8988T (cell line): Measurements from ENCODE around the gene MAN1C1.

Experiments
- DNase-seq: peaks from one replicate; pipeline ENCODE4 v3.0.0; 2011

MAN1C1 gene

DNA sequence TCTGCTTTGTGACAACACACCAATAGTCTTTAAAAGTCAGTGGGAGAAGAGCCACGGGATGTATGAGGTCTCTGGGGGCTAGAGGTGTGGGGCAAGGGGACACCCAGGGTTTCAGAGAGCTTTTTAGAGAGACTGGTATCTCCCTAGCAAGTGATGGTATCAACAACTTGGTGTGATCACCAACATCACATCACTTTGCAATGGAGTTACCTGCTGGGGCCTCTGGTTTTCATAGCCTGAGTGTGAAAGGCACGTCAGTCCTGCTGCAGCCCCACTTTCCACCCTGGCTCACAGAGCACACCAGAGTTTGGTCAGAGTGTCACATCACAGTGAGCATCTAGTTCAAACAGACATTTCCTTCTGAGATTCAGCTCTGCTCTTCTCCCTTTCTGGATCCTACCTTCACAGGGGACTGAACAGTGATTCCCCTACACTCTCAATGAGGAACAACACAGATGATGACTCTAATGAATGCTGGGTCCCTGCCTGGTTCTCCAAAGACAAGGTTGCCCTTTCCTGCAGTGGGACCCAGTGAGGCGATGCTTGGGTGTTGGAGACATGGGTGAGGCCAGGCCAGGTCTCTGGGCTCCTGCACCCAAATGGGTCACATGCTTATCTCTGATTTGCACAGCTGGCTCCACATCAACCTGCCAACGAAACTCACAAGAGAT is 2.0 kb upstream of the MAN1C1 start:
- no peak for DNase-seq

DNA sequence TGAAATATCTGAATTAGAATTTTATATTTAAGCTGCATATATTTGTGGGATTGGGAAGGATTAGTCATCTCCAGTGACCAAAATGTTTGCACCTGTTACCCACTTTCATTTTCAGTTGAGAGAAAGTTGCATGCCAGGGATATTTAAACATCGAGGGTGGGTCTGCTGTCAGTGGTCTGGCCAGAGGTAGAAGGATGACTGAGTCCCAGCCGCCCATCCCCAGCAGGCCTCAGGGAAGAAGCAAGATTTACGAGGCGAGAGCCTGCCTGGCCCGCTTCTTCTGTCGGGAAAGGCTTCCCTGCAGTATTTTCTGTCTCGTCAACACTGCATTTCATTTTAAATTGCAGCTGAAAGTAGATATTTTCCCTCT is 1.4 kb upstream of the MAN1C1 start:
- no peak for DNase-seq

DNA sequence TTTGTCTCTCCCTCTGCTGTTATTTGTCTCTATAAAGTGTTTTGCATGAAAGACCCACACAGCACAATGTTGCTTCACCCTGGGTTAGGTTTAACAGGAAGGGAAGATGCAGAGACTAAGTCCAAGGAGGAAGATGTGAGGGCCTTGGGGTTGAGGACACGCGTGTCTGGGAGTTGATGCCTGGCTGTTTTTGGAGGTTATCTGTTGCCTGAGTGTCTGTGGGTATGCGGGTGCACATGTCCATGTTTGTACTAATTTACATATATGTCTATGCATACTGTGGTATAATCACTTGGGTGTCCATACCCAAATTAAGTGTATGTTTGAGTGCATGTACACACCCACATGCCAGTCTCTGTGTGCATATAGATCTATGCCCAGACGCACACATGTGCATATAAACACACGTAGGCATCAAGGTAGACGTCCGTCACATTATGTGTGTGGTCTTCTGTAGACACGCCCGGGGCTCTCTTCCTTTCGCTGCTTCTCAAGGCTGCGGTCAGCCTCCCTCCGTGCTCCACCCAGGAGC is 962 bp upstream of the MAN1C1 start:
- DNase-seq, result no peak

DNA sequence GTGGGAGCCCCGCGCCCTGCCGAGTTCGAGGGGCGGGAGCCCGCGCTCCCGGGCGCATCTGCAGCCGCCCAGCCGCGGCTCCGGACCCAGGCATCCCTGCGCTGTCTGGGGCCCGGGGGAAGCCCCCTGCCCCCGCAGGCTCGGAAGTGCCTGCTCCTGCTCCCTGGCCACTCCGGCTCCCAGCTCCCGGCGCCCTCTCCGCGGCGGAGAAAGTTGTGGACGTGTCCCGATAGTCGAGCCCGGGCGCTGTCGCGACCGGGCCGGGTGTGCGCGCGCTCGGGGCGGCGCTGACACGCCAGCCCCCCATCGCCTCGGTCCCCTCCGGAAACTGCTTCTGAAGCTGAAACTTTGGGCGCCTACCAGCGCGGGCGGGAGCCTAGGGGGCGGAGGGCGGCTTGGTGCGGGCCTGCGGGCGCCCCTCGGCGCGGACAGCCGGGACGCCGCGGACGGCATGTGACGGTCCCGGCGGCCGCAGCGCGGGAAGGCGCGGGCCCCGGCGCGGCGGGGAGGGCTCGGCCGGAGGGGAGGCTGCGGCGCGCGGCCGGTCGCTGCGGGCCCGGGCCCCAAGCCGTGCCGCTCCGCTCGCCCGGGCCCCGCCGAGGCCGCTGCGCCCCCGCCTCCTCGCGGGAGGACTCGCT is 515 bp downstream of the MAN1C1 start:
- peak; percentile 40 for DNase-seq

DNA sequence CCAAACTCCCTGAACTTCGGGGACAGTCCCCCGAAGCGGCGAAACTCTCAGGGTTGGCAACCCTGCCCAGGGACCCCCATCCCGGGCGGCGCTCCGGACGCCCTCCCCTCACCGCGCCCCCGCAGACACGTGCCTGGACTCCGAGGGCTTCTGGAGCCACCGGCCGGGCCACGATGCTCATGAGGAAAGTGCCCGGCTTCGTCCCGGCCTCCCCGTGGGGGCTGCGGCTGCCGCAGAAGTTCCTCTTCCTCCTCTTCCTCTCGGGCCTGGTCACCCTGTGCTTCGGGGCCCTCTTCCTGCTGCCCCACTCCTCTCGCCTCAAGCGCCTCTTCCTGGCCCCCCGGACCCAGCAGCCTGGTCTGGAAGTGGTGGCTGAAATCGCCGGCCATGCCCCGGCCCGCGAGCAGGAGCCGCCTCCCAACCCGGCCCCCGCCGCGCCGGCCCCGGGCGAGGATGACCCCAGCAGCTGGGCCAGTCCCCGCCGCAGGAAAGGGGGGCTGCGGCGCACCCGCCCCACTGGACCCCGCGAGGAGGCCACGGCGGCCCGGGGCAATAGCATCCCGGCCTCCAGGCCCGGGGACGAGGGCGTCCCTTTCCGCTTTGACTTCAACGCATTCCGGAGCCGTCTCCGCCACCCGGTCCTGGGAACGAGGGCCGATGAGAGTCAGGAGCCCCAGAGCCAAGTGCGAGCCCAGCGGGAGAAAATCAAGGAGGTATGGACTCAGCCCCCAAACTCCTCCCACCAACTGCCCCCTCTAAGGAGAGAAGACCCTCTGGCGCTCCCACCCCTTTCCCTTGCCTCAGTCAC is 1.2 kb downstream of the MAN1C1 start:
- DNase-seq, result no peak

DNA sequence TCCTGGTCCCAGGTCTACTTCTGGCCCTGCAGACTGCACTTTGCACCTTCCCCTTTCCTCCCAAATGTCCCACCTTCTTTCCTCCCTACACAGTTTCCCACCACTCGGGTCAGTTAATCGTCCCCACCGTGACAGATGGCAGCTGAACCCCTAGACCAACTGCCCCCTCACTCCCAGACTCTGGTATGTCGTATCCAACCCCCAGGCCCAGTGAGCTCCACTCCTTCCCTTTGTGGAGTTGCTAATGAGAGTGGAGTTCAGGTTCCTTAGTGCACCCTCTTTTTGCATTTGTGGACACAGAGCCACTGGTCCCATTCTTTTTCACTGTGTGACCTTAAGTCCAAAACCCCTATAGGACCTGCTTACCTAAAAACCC is 1.8 kb downstream of the MAN1C1 start:
- no peak for DNase-seq

DNA sequence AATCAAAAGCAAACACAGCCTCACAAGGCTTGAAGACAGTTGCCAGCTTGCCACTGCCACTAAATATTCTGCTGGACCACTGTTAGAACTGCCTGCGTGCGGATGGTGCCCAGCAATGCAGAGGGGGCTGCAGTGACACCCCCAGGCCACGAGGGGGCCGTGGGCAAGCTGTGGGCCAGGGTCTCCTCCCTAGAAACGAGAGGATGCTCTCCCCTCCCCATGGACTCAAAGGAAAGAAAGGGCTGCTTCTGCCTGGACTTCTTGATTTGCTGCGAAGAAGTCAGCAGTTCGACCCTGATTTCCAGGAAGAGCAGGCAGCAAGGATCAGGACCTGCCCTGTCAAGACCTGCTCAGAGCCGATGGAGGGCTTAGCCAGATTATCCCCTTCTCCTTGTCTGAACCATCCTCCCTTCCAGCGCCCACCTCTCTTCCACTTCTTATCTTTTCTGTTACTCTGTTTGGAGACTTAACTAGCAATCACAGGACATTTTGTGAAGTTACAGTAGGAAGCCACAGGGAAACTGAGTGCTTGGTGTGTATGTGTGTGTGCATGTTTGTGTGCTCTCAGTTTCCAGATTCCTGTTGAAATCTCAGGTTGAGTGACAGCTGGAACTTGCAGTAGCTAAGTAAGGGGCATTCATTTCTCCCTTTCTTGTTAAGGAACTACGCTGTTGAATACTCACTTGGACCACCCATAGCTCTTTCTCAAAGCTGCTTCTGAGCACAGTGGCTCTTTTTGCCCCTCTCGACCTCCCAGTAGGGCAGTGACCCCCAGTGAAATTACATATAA is 2.7 kb downstream of the MAN1C1 start:
- DNase-seq, result peak; percentile 43

DNA sequence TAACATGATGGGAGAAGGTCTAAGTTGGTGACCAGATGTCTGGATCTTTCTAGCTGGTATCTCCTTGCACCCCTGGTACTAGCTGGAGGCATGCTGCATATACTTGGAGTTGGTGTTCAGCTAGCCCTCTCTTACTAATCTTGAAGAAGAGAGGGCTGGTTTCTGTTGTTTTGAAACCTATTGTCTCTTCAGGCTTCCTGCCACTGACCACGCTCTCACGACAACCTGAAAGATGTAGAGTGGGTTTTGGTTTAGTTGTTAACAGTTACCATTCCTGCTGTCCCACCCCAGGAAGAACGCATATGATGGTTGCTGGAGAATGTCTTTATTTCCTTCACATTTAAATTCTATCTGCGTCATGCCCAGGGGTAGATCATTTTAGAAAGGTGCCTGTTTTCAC is 3.6 kb downstream of the MAN1C1 start:
- no peak for DNase-seq

DNA sequence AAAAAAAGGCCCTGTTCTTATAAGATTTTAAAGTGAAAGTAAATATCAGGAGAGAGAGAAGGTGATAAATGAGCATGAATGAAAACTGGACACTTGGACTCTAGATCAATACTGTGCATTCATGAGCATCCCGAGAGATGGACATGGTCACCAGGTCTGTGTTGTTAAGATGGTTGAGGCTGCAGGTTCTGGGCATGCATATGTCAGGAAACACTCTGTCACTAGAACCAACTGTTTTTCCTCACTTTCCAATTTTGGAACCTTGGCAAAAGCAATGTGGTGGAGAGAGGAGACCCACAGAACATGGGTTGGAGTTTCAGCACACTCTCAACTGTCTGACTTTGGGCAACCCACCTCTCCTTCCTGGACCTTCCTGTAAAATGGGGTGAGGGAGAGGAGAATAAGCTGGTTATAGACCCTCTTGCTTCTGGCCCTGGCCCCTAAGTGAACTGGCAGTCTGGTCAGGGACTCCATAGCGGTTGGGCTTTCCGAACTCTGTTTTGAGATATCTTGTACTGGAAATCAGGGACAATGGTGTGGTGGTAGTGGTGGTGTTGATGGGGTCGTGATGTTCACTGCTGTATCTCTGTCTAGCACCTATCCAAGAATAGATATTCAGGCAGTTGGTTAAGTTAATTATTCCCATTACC is 4.2 kb downstream of the MAN1C1 start:
- no peak for DNase-seq

DNA sequence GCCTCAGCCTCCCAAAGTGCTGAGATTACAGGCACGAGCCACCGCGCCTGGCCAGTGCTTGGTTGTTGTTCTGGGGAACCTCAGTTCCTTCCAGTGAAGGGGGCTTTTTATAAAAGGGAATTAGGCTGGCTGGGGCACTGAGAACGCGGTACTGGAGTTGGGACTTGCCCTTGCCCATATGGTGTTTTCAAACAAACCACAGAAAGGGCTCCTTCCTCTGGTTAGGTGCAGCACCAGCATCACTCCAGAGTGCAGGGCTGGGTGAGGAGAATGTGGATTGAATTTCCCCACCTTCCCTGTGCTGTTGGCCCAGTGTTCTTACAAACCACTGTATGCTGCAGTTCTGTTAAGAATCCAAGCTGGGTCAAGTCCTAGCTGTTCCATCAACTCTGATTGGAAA is 5.3 kb downstream of the MAN1C1 start:
- DNase-seq, result no peak

DNA sequence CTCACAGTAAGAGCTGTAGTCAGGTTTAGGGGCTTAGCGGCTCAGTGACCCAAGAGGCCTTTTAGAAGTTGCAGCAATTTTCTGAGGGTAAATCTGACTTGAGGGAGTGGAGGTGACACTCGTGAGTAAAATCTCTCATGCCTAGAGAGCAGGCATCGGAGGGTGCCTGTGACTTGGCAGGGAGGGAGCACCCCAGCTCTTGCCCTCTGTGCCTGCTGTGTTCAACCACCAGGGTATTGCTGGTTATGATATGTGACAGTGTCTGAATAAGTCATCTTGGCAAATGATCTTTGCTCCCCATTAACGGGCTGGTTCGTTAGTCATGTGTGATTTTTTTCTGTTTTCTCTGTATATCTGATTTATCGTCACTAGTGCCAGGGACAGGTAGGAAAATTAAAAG is 5.9 kb downstream of the MAN1C1 start:
- no peak for DNase-seq

DNA sequence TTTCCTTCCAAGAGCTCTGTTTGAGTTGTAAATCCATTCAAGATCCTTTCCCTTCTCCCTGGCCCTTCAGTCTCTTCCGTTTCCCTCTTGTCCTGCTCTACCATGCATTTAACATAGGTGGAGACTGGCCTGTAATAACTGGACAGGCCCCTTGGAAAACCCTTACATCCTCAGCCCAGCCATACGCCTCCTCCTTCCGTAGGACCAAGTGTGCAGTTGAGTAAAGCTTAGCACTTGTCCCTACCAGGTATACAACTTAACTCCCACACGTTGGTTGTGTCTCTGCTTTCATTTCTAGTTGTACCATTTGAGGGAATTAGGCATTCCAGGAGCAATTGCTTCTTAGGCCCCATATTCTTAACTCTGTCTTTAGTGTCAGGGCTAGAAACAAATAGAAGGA is 6.4 kb downstream of the MAN1C1 start:
- no peak for DNase-seq

DNA sequence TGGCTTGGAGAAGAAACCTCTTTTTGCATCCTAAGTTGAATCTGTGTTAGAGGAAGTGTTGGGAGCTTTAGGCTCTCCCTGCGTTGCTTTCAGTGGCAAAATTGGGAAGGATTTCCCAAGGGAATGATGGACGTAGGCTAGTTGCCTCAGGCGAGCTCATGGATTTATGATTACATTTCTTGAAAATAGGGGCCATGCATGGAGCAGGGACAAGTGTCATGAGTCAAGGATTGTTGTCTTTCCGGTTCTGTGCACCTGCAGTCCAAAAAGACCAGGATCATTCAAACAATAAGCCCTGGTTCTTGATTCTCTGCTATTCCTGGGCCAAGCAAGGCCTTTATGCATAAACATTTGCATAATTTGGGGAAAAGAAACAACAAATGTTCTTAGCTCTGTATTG is 7.1 kb downstream of the MAN1C1 start:
- DNase-seq, result no peak

DNA sequence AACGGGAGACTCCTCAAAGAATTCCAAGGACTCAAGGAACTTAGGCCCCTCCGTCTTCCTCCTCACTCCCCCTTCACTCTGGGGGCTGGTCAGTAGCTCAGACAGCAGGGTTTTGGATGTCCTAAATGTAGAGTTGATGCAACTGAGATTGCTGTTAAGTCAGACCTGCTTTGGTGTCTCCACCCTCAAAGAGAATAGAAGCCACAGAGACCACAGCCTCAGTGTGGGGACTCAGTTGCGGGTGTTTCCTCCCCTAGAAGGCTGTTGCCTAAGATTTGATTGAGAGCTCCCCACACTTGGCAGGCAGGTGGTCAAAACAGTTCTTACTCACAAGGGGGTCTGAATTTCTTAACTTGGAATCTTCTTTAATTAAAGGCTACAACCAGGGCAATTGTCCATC is 7.6 kb downstream of the MAN1C1 start:
- no peak for DNase-seq

DNA sequence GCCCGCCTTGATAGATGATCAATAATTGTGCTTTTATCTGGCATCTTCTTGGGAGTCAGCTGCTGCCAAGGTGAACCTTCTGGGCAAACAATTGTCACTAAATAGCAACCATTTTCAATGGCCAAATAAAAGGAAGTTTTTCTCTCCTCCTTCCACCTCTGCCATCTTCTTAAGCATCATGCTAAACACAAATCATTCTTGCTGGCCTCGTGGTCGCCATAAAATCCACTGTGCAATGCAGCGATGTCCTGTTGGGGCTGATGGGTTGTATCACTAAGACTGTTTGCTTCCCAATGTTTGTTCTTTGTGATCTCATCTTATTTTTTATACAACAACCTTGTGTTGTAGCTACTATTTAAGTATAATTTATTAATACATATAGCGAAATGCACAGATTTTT is 8.0 kb downstream of the MAN1C1 start:
- no peak for DNase-seq

DNA sequence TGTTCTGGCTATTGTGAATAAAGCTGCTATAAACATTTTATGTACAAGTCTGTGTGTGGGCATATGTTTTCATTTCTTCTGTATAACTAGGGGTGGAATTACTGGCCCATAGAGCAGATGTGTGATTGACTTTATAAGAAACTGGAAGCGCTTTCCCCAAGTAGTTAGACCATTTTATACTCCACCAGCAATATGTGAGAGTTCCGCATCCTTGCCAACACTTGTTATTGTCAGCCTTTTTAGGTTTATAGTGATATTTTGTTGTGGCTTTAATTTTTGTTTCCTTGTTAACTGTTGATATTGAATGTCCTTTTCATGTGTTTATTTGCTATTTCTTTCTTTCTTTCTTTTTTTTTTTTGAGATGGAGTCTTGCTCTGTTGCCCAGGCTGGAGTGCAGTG is 9.4 kb downstream of the MAN1C1 start:
- no peak for DNase-seq

DNA sequence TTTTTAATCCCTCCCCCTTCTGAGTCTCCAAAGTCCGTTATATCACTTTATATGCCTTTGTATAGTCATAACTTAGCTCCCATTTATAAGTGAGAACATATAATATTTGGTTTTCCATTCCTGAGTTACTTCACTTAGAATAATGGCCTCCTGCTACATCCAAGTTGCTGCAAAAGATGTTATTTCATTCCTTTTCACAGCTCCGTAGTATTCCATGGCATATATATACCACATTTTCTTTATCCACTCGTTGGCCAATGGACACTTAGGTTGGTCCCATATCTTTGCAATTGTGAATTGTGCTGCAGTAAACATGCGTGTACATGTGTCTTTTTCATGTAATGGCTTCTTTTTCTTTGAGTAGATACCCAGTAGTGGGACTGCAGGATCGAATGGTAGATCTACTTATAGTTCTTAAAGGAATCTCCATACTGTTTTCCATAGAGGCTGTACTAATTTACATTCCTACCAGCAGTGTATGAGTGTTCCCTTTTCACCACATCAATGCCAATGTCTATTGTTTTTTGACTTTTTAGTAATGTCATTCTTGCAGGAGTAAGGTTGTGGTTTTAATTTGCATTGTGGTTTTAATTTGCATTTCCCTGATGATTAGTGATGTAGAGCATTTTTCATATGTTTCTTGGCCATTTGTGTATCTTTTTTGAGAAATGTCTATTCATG is 12.3 kb downstream of the MAN1C1 start:
- DNase-seq, result no peak

DNA sequence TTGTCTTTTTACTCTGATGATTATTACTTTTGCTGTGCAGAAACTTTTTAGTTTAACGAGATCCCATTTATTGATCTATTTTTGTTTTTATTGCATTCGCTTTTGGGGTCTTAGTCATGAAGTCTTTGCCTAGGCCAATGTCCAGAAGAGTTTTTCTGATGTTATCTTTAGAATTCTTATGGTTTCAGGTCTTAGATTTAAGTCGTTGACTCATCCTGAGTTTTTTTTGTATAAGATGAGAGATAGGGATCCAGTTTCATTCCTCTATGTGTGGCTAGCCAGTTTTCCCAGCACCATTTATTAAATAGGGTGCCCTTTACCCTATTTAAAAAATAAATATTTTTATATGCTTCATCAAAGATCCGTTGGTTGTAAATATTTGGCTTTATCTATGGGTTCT is 13.2 kb downstream of the MAN1C1 start:
- no peak for DNase-seq

DNA sequence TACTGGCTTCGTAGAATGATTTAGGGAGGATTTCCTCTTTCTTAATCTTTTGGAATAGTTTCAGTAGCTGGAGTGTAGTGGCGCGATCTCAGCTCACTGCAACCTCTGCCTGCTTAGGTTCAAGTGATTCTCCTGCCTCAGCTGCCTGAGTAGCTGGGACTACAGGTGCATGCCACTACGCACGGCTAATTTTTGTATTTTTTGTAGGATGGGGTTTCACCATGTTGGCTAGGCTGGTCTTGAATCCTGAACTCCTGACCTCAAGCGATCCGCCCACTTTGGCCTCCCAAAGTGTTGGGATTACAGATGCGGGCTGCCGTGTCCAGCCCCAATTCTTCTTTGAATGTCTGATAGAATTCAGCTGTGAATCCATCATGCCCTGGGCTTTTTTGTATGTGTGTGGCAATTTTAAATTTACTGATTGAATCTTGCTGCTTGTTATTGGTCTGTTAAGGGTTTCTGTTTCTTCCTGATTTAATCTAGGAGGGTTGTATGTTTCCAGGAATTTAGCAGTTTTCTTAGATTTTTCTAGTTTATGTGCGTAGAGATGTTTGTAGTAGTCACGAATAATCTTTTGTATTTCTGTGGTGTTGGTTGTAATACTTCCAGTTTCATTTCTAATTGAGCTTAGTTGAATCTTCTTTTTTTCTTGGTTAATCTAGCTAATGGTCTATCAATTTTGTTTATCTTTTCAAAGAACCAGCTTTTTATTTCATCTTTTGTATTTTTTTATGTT is 15.3 kb downstream of the MAN1C1 start:
- DNase-seq, result no peak

DNA sequence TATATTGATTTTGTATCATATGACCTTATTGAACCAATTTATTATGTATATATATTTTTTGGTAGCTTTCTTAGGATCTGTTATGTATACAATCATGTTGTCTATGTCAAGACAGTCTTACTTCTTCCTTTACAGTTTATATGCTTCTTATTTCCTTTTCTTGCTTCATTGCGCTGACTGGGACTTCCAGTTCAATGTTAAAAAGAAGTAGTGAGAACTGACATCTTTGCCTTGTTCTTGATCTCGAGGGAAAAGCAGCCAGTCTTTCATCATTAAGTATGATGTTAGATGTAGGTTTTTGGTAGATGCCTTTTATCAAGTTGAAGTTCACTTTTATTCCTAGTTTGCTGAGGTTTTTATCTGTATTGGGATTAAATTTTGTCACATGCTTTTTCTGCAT is 17.5 kb downstream of the MAN1C1 start:
- DNase-seq, result no peak

DNA sequence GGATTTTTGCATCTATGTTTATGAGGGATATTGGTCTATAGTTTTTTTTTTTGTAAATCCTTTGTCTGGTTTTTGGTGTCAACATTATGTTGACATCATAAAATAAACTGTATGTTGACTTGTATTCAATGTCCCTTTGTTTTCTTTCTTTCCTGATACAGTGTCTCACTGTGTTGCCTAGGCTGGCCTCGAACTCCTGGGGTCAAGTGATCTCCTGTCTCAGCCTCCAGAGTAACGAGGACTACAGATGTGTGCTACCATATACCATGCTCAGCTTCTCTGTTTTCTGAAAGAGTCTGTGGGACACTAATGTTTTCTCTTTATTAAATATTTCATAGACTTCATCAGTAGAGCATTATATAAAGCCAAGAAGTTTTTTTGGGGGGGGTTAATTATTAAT is 18.3 kb downstream of the MAN1C1 start:
- no peak for DNase-seq
